Inflammatory macrophage (primary cell): ENCODE results near the gene CBR4.
A peak's percentile ranks its signal among the peaks of the same experiment; 100 is the strongest.
"Not testable (repeated sequence)": the region's sequence is repeated elsewhere in the genome, so short reads cannot be mapped to it uniquely, and the experiment has no call there.

Source experiments
- DNase-seq, 2 donors: peaks; one replicate each; pipeline ENCODE4 v3.0.0-alpha.2; 2020 to 2022
- total RNA-seq, 18 experiments: gene quantifications; one replicate each; lab custom pipeline; 2026; ENCODE audit warnings: mixed read lengths in 6 of 18, inconsistent platforms in 2 of 18; lab: John Stamatoyannopoulos, UW

Gene CBR4
- 7.0 to 38.8 (median 24.8) reads per million in 18 experiments for total RNA-seq

DNA sequence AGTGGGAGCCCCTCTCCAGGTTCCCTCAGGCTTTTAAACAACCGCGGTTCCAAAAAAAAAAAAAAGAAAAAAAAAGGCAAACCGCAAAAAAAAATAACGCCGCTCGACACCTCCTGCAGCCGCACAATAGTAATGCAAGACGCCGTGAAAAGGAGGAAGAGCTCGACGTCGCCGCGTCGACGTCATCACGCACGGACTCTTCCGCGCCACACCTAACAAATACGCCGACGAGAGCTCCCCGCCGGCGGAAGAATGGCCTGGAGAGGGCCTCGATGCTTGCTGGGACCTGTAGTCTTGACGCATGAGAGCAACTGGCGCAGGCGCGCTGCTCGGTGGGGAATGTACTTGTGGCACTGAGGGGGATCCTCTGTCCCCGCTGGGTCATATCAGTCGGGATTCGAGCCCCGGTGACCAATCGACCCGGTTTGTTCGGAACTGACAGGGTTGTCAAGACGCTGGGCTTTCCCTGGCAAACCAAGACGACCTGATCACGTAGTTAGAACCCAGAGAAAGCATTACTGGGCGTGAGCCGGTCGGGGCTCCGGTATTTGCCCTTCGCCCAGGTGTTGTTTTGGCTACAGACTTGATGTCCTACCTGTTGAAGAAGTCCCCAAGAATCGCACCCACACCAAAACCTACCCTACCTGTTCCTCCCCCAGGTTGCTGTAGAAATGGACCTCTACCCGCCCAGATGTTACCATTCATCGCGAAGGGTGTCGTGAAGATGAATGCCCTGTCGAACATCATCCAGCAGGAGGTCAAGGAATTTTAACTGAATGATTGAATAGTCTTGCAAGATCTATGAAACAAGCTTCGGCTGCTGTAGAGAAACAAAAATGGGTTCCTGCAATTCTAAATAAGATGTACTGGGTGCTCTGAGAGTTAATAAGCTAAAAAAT, at the start of gene CBR4:
TSS of gene CBR4 (minus strand) at position 131 of the 899 bp plus-strand sequence. CDS start 166 bp downstream, outside the sequence.
- peak; percentile 99 for DNase-seq

DNA sequence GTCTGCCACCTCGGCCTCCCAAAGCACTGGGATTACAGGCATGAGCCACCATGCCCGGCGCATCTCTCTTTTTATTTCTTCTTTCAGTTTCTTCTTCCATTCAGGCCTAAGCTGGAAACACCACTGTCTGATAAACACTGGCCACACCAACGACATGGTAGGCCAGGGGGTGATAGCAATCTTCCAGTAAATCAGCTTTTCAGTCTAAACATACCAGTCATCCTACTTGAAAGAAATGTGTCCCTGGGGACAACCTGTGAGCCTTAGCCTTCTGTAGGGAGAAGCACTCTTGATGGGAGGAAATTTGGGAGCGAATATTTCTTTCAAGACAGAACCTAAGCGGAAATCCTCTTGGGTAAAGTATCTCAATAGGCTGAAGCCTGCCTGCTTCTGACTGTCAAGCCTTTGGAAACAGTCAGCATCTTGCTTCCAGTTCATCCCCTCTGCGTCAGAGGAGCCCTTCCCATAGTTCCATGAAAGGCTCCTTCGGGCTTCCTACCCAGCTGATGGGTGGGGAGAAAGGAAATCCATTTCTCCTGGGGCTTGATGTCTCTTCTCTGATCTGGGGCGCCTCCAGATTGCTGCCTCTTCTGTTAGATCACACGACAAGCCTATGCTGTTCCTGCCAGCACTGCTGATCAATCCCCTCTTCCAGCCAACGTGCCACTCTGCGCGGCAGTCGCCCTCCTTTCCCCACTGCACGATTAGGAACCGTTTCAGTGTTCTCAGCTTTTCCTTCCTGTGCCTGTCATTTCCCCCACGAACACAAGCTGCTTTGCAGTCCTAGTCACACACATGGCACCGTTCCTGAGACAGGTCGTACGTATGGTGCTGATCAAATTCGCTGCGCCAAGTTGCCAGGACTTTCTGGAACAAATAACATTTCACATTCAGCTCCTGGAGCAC, 49.5 kb upstream of the CBR4 start:
- no peak for DNase-seq

DNA sequence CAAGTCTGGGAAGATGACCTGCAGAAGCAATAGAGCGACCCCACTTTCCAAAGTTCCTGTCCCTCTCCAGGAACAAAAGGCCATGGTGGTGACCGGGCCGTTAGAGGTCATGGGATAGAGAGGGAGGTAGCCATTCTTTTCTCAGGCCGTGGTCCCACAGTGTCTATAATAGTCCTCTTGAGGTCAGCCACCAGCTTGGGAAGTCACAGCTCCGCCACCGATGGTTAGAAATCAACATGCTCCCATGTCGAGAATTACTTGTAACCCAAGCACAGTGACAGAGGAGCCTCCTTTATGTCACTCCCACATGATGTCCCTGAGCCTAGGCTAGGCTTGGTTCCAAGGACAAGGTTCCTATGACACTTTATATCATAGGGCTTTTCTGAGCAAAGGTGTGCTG, 48.3 kb upstream of the CBR4 start:
- no peak for DNase-seq

DNA sequence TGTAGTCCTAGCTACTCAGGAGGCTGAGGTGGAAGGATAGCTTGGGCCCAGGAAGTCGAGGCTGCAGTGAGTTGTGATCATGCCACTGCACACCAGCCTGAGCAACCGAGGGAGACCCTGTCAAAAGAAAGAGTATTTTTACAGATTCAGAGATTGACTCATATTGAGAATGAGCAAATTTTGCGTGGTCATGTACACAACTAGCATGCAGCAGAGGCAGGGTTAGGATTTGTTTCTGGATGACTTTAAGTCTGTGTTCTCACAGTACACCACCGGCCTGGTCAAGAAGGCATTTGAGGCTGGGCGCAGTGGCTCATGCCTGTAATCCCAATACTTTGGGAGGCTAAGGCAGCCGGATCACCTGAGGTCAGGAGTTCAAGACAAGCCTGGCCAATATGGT, 44.8 kb upstream of the CBR4 start:
- no peak for DNase-seq

DNA sequence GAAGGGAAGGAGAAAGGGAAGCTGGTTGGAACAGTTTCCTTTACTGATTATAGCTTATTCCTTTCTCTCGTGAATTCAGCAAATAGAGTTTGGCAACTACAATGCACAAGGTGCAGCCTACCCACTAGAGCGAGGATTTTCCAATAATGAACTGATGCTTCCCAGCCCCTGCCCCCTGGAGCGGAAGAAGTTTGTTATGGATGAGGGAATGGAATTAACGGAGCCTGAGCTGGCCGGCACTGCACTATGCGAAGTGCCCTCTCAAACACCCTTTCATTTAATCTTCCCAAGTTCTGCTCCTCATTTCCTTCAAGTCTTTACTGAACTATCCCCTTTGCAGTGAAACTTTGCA, 42.5 kb upstream of the CBR4 start:
- DNase-seq: no peak

DNA sequence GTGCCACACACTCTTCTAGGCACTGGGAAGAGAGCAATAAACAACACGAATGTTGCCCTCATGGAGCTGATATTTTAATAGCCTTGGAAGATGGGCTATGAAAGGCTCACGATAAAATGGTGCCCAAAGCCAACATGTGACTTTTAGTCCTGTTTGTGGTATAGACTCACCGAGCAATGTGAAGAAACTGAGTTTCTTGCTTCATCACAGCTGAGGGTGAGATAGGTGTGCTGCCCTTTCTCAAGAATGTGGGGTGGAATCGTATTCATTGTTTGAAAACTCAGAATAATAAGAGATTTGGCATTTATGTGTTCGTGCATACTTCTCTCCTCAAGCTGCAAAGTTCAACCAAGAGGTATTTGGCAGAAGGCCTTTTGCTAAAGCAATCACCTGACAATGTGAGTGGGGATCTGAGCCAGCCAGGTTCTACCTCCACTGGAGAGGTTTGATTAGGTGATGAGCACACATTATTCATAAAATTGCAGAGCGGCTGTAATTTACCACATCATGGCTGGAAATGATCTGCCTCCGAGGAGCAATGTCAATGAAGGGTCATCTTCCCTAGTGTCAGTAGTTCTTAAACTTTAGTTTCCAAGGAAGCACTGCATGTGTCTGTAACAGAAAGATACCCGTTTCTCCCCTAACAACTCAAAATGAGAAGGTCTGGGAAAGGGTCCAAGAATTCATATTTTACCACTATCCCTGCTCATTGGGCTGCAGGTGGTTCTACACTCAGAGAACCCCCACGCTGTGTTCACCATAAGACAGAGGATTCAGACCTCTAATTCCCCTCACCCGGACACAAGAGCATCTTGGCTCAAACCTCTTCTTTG, 41.9 kb upstream of the CBR4 start:
- DNase-seq: no peak

DNA sequence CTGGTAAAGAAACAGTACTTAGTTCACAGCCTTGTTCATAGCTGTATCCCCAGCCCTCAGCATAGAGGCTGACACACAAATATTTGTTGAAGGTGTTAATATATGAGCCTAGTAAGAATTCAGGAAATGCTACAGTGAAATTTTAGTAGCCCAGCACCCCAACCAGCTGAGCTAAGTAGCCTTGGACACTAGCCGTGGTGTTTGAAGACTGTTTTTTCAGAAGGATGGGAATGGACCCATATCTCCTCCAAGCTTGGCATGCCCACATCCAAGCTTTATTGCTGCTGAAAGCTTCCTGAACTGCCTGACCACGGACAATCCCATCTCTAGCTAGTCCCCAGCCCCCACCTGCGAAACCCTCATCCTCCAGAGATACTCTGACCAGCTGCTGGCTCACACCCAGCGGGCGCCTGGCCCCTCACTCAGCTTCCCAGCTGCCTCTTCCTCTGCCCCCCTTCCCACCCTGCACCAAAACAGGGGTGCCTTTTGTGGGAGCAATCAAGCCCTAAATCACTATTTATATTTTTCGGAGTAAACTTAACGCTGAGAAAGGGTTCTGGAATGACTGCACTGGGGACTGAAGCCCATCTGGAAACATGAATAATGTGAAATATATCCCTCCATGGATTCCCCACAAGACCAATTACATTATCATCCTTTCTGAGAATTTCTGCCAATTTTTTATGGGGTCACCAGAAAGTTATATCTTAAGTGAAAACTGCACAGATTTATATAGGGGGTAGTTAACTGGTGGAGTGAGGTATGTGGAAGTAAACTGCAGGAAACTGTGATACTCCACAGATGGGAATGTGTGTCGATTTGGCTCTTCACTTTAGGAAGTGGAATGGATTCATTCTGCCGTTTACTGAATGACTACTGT, 41.1 kb upstream of the CBR4 start:
- DNase-seq: no peak

DNA sequence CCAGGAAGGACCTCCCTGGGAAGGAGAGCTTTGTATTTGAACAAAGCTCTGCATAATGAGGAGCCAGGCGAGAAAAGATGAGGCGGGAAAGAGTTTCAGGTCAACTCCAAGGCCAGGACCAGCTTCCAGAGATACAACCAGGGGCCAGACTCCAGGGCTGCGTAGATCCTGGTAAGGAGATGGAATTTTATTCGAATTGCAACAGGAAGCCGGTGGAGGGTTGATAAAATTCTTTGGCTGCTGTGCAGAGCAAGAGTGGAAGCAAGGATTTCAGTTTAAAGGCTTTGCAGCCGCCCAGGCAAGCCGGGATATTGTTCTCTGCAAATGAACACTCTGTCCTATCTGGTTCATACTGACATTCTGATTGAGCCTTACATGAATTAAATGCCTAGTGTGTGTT, 40.2 kb upstream of the CBR4 start:
- DNase-seq: no peak

DNA sequence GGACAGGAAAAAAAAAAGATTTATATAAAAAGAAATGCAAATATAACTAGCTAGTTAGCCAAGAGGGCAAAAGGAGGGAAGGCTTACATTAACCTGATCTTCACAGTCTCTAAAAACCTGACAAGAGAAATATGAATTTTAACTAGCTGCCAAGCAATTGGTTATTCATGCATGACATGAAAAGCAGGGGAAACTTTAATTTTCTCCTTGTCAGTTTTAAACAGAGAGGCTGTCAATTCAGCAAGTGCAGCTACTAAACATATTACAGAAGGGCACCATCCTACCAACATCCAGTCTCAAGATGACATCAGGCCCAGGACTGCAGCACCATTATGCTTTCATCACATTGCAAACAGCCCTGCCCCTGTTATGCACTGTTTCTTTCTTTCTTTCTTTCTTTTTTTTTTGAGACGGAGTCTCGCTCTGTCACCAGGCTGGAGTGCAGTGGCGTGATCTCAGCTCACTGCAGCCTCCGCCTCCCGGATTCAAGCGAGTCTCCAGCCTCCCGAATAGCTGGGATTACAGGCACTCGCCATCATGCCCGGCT, 38.9 kb upstream of the CBR4 start:
- DNase-seq: no peak

DNA sequence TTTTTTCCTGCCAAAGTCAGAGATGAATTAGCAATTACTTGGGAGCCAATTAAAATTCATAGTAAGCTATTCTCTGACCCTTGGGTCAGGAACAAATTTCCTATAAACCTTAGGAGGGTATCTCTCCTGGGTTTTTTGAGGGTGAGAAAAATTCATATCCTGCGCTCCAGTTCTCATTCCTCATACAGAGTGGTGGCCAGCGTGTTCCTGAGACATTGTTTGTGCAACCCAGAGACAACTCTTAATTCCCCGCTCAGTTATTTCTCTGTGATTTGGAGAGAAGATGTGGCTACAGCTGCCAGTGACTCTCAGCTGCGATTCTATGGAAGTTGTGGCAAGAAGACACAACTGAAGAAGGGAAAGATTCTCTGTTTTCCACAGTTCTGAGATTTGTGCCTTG, 37.9 kb upstream of the CBR4 start:
- DNase-seq: no peak

DNA sequence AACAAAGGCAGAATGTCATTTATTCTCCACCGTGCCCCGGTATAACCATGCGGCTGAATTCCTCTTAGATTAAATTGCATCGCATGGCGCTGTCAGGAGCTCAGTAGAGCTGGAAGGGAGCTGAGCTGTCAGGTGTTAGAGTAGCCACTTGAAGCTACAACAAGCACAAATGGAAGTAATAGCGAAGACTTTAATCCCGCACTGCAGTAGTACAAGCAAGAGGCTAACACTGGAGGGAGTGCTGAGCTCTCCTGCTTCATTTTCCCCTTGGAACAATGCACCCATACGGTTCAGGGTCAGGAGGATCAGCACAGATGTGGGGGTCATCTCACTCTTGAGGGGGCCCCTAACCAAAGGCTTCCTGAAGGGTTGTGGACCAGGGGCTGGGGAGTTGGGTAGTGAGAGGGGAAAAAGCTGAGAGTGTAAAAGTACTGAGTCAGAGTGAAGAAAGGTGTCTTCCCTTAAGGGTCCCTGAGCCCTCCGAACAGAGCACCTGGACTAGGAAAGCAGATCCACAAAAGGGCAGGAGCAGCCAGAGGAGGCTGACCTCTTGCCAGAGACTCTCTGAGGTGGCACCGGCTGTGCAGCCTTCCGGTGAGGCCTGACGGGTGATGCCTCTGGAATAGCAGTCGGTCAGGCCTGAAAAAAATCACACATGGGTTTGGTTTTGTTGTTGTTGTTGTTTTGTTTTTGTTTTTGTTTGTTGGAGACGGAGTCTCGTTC, 36.0 kb upstream of the CBR4 start:
- DNase-seq: no peak

DNA sequence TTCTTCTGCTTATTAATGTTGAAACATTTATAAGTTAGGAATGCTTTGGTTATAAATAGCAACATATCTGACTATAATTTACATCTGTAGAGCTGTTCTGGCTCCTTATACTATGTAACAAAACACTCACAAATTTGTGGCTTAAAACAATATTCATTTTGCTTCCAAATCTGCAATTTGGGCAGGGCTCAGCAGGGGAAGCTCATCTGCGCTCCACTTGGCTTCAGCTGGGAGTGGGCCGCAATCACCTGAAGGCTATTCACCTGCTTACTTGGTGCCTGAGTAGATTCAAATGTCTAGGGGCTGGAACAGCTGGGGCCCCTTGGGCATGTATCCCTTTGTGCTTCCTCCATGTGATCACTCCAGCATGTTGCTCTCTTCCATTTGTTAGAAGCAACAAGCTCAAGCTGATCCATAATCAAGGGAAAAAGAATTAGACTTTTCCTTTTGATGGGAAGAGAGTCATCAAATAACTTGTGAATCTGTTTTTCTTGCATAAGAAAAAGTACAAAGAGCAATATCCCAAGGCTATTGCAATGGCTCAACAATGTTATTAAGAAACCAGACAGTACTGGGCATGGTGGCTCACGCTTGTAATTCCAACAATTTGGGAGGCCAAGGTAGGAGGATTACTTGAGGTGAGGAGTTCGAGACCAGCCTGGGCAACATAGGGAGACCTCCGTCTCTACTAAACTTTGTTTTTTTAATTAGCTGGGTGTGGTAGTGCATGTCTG, 34.8 kb upstream of the CBR4 start:
- no peak for DNase-seq

DNA sequence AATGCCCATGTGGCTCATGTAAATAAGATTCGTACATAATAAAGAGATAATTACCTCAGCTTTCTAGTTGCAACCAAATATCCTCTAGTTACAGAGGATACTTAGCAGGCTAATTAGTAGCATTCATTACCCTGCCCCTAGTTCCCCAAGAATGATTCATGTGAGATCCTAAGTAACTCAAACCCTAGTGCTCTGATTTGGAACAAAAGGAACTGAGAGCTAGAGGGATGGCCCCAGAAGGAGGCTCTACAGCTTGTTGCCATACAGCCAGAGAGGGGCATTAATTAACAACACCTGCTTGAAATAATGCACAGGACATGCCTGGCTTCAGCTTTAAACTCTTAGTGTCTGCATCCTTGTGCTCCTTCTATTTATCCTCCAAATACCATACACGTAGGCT, 32.6 kb upstream of the CBR4 start:
- no peak for DNase-seq

DNA sequence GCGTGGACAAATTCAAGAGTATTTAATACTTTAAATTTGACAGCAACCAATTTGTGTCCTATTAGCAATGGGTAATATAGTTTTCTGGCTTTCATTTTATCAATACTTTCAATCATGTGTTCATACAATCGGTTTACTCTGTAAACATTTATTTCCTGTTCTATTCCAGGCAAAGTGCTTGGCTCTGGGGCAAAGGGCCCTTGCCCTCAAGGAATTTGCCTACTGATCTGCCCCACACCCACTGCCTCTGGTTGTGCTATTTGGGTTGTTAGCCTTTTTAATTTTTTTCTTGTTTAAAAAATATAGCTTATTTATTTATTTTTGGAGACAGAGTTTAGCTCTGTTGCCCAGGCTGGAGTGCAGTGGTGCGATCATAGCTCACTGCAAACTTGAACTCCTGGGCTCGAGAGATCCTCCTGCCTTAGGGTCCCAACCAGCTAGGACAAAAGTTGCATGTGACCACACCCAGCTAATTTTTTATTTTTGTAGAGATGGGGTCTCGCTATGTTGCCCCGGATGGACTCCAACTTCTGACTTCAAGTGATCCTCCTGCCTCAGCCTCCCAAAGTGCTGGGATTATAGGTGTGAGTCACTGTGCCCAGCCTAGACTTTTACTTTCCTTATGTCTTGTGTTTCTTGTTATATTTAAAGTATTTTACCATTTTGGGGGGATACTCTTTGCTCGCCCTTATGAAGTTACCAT, 30.7 kb upstream of the CBR4 start:
- DNase-seq: no peak

DNA sequence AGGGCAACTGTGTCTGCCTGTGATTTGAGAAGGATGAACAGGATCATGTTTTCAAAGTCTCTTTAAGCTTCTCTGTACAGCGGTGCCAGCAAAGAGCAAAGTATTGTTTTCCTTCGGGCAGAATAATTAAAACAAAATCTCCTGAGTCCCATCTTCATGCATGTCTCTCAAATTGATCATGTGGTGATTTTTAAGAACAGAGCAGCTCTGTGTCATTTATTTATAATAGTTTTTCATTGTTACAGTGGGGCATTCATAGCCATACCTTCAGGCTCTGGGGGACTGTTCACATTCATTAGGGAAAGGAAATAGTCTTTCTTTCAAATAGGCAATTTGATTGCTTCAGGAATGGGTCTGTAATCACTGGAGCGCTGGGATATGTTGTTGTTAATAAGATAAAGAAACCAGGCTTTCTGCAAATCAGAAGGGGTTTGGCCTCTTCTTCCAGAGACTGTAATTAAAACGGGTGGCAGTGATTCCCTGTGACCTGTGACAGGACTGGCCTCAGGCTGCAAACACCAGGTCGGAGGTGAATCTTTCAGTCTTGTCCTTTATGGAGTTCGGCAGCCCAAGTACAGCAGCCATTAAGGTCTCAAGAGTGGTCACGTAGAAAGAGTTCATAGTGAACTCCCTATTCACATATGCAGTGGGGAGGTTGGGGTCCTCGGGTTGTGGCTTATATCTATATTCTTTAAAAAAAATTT, 29.3 kb upstream of the CBR4 start:
- no peak for DNase-seq

DNA sequence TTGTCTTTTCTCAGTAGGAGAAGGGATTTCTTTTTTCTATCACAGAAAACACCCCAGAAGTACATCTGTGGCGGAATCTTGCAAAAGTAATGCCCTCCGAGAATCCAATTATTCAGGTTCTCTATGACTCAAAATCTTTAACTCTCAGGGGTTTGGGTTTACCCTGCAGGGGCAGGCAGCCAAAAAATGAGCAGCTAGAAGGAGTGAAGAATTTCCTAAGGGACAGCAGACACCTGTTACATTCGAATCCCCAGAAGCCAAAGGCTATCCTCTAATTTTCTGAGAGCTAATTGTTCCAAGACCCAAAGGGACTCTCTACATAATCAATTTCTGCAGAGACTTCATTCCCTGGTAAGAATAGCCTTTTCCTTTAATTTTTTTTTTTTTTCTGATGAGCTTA, 27.5 kb upstream of the CBR4 start:
- no peak for DNase-seq

DNA sequence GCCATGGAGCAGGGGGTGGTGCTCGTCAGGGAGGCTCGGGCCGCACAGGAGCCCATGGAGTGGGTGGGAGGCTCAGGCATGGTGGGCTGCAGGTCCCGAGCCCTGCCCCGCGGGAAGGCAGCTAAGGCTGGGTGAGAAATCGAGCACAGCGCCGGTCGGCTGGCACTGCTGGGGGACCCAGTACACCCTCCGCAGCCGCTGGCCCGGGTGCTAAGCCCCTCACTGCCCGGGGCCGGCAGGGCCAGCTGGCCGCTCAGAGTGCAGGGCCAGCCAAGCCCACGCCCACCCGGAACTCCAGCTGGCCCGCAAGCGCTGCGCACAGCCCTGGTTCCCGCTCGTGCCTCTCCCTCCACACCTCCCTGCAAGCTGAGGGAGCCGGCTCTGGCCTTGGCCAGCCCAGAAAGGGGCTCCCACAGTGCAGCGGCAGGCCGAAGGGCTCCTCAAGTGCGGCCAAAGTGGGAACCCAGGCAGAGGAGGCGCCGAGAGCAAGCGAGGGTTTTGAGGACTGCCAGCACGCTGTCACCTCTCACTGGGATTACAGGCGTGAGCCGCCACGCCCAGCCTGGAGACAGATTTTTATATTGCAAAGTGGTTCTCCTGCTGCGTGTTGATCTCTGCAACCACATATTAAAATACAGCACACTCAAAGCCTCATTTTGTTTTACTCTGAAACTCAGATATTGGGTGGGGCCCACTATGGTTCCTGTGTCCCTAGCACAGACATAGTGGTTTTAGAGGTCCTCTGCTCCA, 26.0 kb upstream of the CBR4 start:
- DNase-seq: not testable (repeated sequence)

DNA sequence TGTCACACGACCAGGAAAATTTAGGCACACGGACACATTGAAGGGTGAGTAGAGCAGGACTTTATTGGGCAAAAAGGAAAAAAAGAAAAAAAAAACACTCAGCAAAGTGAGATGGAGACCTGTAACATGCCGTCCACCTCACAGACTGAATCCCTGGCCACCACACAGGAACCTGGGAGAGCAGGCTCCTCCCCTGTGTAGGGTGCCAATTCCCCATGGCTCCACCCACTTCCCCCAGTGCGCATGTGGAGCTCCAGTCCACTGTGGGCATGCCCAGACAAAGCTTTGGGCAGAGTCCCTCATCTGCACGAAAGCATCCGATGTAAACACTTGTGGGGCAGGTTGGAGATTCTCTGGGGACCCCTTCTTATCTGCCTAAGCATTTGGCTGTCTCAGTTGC, 23.6 kb upstream of the CBR4 start:
- DNase-seq: no peak
